Hepatocyte (in vitro differentiated cells): ENCODE data around the gene PPFIA4. TPM values are rescaled to one million over a fixed set of nuclear protein-coding genes. Genes with fewer than 3 reads are reported as not detected.

Experiments
- DNase-seq: peaks from one replicate; pipeline ENCODE4 v3.0.0-alpha.2; 2016; ENCODE audit warnings: low spot score
- H2AFZ ChIP-seq: fragments of 200-600 bp; sonication (generic); 2 replicates; pipeline ENCODE4 v1.6.0; 2016; ENCODE audit warnings: antibody characterized with exemption, mild to moderate bottlenecking
- H3K27ac ChIP-seq: fragments of 200-600 bp; sonication (generic); 2 replicates; pipeline ENCODE4 v1.5.1; 2016; ENCODE audit warnings: mild to moderate bottlenecking
- H3K27me3 ChIP-seq: fragments of 200-600 bp; sonication (generic); 2 replicates; pipeline ENCODE4 v1.6.1; 2016
- H3K36me3 ChIP-seq: fragments of 200-600 bp; sonication (generic); replicated peaks from 2 replicates; pipeline ENCODE4 v1.5.1; 2016; ENCODE audit warnings: low read depth; ENCODE audit not compliant: insufficient read depth
- H3K4me1 ChIP-seq: fragments of 200-600 bp; sonication (generic); 2 replicates; pipeline ENCODE4 v1.5.1; 2016; ENCODE audit warnings: mild to moderate bottlenecking, moderate library complexity; ENCODE audit not compliant: insufficient read depth
- H3K4me2 ChIP-seq: fragments of 200-600 bp; sonication (generic); 2 replicates; pipeline ENCODE4 v1.6.0; 2016
- H3K4me3 ChIP-seq: fragments of 200-600 bp; sonication (generic); 2 replicates; pipeline ENCODE4 v1.5.1; 2016; ENCODE audit warnings: mild to moderate bottlenecking
- H3K79me2 ChIP-seq: fragments of 200-600 bp; sonication (generic); 2 replicates; pipeline ENCODE4 v1.6.0; 2017; ENCODE audit warnings: mild to moderate bottlenecking
- H3K9me2 ChIP-seq: fragments of 200-600 bp; sonication (generic); replicated peaks from 2 replicates; pipeline ENCODE4 v1.6.0; 2017; ENCODE audit warnings: mild to moderate bottlenecking; ENCODE audit not compliant: insufficient read depth
- H3K9me3 ChIP-seq: fragments of 200-600 bp; sonication (generic); 2 replicates; pipeline ENCODE4 v1.5.1; 2016; ENCODE audit warnings: low read depth, mild to moderate bottlenecking
- H4K20me1 ChIP-seq: fragments of 200-600 bp; sonication (generic); 2 replicates; pipeline ENCODE4 v1.6.0; 2016; ENCODE audit warnings: mild to moderate bottlenecking; ENCODE audit not compliant: insufficient read depth, poor library complexity, severe bottlenecking
- CTCF ChIP-seq: fragments of 200-600 bp; sonication (generic); IDR thresholded peaks from 2 replicates; pipeline ENCODE4 v1.5.1; 2016; ENCODE audit warnings: antibody characterized with exemption, mild to moderate bottlenecking; ENCODE audit not compliant: poor library complexity
- EZH2 ChIP-seq: fragments of 200-600 bp; sonication (generic); IDR thresholded peaks from 2 replicates; pipeline ENCODE4 v1.6.1; 2016; ENCODE audit warnings: antibody characterized with exemption, mild to moderate bottlenecking, borderline replicate concordance
- EZH2phosphoT487 ChIP-seq: fragments of 200-600 bp; sonication (generic); IDR thresholded peaks from one replicate; pipeline ENCODE4 v1.6.1; 2018; ENCODE audit warnings: antibody characterized with exemption, mild to moderate bottlenecking, low read depth, moderate library complexity; ENCODE audit not compliant: unreplicated experiment, severe bottlenecking
- WGBS: methylation state at CpG from one replicate; pipeline ENCODE4 v1.1.6; 2016; ENCODE audit warnings: low lambda C conversion rate; ENCODE audit errors: missing lambda C conversion rate; 5-methylcytosine and 5-hydroxymethylcytosine counted together
- polyA plus RNA-seq: library from polyadenylated mRNA; unstranded; fragments of >200 nt; fragmentation: Nextera tagmentation; extraction: Ambion mirVana; gene quantifications from 2 replicates; pipeline ENCODE4 v1.2.1, GENCODE V29; 2016
- total RNA-seq: library from RNA; depleted of rRNA; stranded (reverse); fragments of >200 nt; gene quantifications from 2 replicates; pipeline ENCODE4 v1.2.3, GENCODE V29; 2014

PPFIA4 gene
- total and polyA plus RNA-seq, 2 experiments from 2014 or later, result 1.4 to 1.7 TPM

- no peaks in the 10 kb centered on the region for H3K79me2 ChIP-seq
- H3K4me3 ChIP-seq, result no peak overlapping the region
- DNase-seq, result no peak
- no peaks in the 10 kb centered on the region for H3K4me1 ChIP-seq
- no peaks in the 10 kb centered on the region for H3K9me3 ChIP-seq
- peak overlapping the region; percentile 13 for H3K27ac ChIP-seq
- WGBS, result 20% methylated on average over 4 of the region's 4 CpGs
- no peak for TF ChIP-seq EZH2phosphoT487
- no peak for TF ChIP-seq CTCF
- no peak for TF ChIP-seq EZH2
- H3K4me2 ChIP-seq, result no peak overlapping the region
- H4K20me1 ChIP-seq, result no peaks in the 10 kb centered on the region
- H3K9me2 ChIP-seq, result no peaks in the 10 kb centered on the region
- H3K27me3 ChIP-seq, result peaks cover 16% of the 10 kb centered on the region
- H3K36me3 ChIP-seq, result no peaks in the 10 kb centered on the region
- no peak overlapping the region for H2AFZ ChIP-seq
Observed at GRCh38 chr1:203069030-203069747, 42.9 kb downstream of the PPFIA4 start.

GRCh38 chr1:203072002-203072602, 45.8 kb downstream of the PPFIA4 start:
- WGBS, result 73% methylated on average over 7 of the region's 7 CpGs
- H3K27ac ChIP-seq, result no peak overlapping the region
- peaks cover 45% of the 10 kb centered on the region for H3K27me3 ChIP-seq
- H4K20me1 ChIP-seq, result no peaks in the 10 kb centered on the region
- no peaks in the 10 kb centered on the region for H3K4me1 ChIP-seq
- H3K4me3 ChIP-seq, result no peak overlapping the region
- no peaks in the 10 kb centered on the region for H3K79me2 ChIP-seq
- H3K36me3 ChIP-seq, result no peaks in the 10 kb centered on the region
- TF ChIP-seq EZH2, result no peak
- TF ChIP-seq EZH2phosphoT487, result no peak
- TF ChIP-seq CTCF, result no peak
- no peaks in the 10 kb centered on the region for H3K9me2 ChIP-seq
- no peak overlapping the region for H3K4me2 ChIP-seq
- H2AFZ ChIP-seq, result no peak overlapping the region
- no peaks in the 10 kb centered on the region for H3K9me3 ChIP-seq
- no peak for DNase-seq

- no peaks in the 10 kb centered on the region for H3K9me3 ChIP-seq
- no peaks in the 10 kb centered on the region for H3K79me2 ChIP-seq
- no peak overlapping the region for H3K27ac ChIP-seq
- H3K4me2 ChIP-seq, result no peak overlapping the region
- H4K20me1 ChIP-seq, result no peaks in the 10 kb centered on the region
- no peaks in the 10 kb centered on the region for H3K36me3 ChIP-seq
- H3K4me1 ChIP-seq, result no peaks in the 10 kb centered on the region
- H3K27me3 ChIP-seq, result peaks cover 53% of the 10 kb centered on the region
- no peak overlapping the region for H3K4me3 ChIP-seq
- H3K9me2 ChIP-seq, result no peaks in the 10 kb centered on the region
- TF ChIP-seq EZH2phosphoT487, result no peak
- no peak for TF ChIP-seq EZH2
- TF ChIP-seq CTCF, result no peak
- 85% methylated on average over 3 of the region's 3 CpGs for WGBS
- no peak overlapping the region for H2AFZ ChIP-seq
- no peak for DNase-seq
Observed at GRCh38 chr1:203072911-203073310, 46.6 kb downstream of the PPFIA4 start.
